OCI-LY1 (cell line): ENCODE data around the gene TEKT2.

Source experiments
- H2AFZ ChIP-seq: fragments of 200-600 bp; sonication (generic), shearing (Covaris generic); 2 replicates; pipeline ENCODE4 v1.6.0; 2014; ENCODE audit warnings: antibody characterized with exemption, mild to moderate bottlenecking, low read length
- H3F3A ChIP-seq: fragments of 200-600 bp; sonication (generic), shearing (Covaris generic); 2 replicates; pipeline ENCODE4 v1.6.0; 2014; ENCODE audit warnings: mild to moderate bottlenecking, antibody characterized with exemption, low read length, moderate library complexity; ENCODE audit not compliant: insufficient read depth
- H3K27ac ChIP-seq: fragments of 200-600 bp; sonication (generic); 2 replicates; pipeline ENCODE4 v1.5.1; 2014; ENCODE audit warnings: low read length, mixed run types, mild to moderate bottlenecking, low read depth; ENCODE audit not compliant: poor library complexity, severe bottlenecking
- H3K27me3 ChIP-seq: fragments of 200-600 bp; sonication (generic); 2 replicates; pipeline ENCODE4 v1.6.0; 2014; ENCODE audit warnings: antibody characterized with exemption, mild to moderate bottlenecking, low read length, moderate library complexity; ENCODE audit not compliant: insufficient read depth
- H3K36me3 ChIP-seq: fragments of 200-600 bp; sonication (generic); 2 replicates; pipeline ENCODE4 v1.6.1; 2014; ENCODE audit warnings: mild to moderate bottlenecking, antibody characterized with exemption, low read length, moderate library complexity, mixed read lengths; ENCODE audit not compliant: insufficient read depth
- H3K4me1 ChIP-seq: fragments of 200-600 bp; sonication (generic); 2 replicates; pipeline ENCODE4 v1.5.1; 2014; ENCODE audit warnings: mild to moderate bottlenecking, low read length, moderate library complexity; ENCODE audit not compliant: insufficient read depth, severe bottlenecking
- H3K4me2 ChIP-seq: fragments of 200-600 bp; sonication (generic), shearing (Covaris generic); 2 replicates; pipeline ENCODE4 v1.6.1; 2014; ENCODE audit warnings: low read length
- H3K4me3 ChIP-seq: fragments of 200-600 bp; sonication (generic); 2 replicates; pipeline ENCODE4 v1.5.1; 2014; ENCODE audit warnings: low read length, low read depth, mild to moderate bottlenecking, mixed read lengths; ENCODE audit not compliant: poor library complexity, severe bottlenecking
- H3K79me2 ChIP-seq: fragments of 200-600 bp; shearing (Covaris generic); 2 replicates; pipeline ENCODE4 v1.6.1; 2016; ENCODE audit warnings: mixed run types, low read length, mixed read lengths; ENCODE audit not compliant: insufficient read depth
- H3K9ac ChIP-seq: fragments of 200-600 bp; sonication (generic), shearing (Covaris generic); 2 replicates; pipeline ENCODE4 v1.6.1; 2014; ENCODE audit warnings: mild to moderate bottlenecking, low read length, mixed read lengths
- H3K9me2 ChIP-seq: fragments of 200-600 bp; sonication (generic), shearing (Covaris generic); 2 replicates; pipeline ENCODE4 v1.6.1; 2014; ENCODE audit warnings: low read depth, mild to moderate bottlenecking, low read length, mixed read lengths
- H3K9me3 ChIP-seq: fragments of 200-600 bp; shearing (Covaris generic); 2 replicates; pipeline ENCODE4 v1.6.1; 2014; ENCODE audit warnings: low read length, mixed read lengths
- H4K20me1 ChIP-seq: fragments of 200-600 bp; sonication (generic), shearing (Covaris generic); 2 replicates; pipeline ENCODE4 v1.6.0; 2016; ENCODE audit warnings: mild to moderate bottlenecking, low read length; ENCODE audit not compliant: insufficient read depth
- EZH2 ChIP-seq: fragments of 200-600 bp; sonication (generic), shearing (Covaris generic); IDR thresholded peaks from 2 replicates; pipeline ENCODE4 v1.8.0; 2017; ENCODE audit warnings: borderline replicate concordance, mixed run types, mild to moderate bottlenecking, antibody characterized with exemption, low read length, moderate library complexity, mixed read lengths
- TF ChIP-seq, protein P1 (sequence below): fragments of 200-600 bp; sonication (generic), shearing (Covaris generic); IDR thresholded peaks from 2 replicates; pipeline ENCODE4 v1.5.1; 2017; ENCODE audit warnings: mild to moderate bottlenecking, antibody characterized with exemption, low read length, moderate library complexity, mixed read lengths

The TEKT2 gene

DNA sequence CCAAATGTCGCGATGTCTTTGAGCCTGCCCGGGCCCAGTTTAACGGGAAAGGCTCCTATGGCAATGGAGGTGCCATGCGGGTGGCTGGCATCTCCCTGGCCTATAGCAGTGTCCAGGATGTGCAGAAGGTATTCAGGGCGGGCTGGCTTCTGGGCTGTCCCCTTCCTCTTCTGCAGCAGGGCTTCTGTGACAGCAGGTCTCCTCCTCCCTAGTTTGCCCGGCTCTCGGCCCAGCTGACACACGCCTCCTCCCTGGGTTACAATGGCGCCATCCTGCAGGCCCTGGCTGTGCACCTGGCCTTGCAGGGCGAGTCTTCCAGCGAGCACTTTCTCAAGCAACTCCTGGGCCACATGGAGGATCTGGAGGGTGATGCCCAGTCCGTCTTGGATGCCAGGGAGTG, 7.8 kb downstream of the TEKT2 start:
- Histone ChIP-seq H3K4me1 (peaks cover 18% of the 10 kb centered on the region), H3K79me2 (no peaks in the 10 kb centered on the region), H3F3A (no peaks in the 10 kb centered on the region), H3K9ac (no peak overlapping the region), H3K27me3 (no peaks in the 10 kb centered on the region), H4K20me1 (no peaks in the 10 kb centered on the region), H3K36me3 (peaks cover 56% of the 10 kb centered on the region), H3K9me3 (no peaks in the 10 kb centered on the region), H3K9me2 (no peaks in the 10 kb centered on the region), H3K4me2 (no peak overlapping the region), H2AFZ (no peak overlapping the region), H3K4me3 (no peak overlapping the region), H3K27ac (no peak overlapping the region)
- TF ChIP-seq, protein P1, sequence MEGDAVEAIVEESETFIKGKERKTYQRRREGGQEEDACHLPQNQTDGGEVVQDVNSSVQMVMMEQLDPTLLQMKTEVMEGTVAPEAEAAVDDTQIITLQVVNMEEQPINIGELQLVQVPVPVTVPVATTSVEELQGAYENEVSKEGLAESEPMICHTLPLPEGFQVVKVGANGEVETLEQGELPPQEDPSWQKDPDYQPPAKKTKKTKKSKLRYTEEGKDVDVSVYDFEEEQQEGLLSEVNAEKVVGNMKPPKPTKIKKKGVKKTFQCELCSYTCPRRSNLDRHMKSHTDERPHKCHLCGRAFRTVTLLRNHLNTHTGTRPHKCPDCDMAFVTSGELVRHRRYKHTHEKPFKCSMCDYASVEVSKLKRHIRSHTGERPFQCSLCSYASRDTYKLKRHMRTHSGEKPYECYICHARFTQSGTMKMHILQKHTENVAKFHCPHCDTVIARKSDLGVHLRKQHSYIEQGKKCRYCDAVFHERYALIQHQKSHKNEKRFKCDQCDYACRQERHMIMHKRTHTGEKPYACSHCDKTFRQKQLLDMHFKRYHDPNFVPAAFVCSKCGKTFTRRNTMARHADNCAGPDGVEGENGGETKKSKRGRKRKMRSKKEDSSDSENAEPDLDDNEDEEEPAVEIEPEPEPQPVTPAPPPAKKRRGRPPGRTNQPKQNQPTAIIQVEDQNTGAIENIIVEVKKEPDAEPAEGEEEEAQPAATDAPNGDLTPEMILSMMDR: no peak
- no peak for TF ChIP-seq EZH2

DNA sequence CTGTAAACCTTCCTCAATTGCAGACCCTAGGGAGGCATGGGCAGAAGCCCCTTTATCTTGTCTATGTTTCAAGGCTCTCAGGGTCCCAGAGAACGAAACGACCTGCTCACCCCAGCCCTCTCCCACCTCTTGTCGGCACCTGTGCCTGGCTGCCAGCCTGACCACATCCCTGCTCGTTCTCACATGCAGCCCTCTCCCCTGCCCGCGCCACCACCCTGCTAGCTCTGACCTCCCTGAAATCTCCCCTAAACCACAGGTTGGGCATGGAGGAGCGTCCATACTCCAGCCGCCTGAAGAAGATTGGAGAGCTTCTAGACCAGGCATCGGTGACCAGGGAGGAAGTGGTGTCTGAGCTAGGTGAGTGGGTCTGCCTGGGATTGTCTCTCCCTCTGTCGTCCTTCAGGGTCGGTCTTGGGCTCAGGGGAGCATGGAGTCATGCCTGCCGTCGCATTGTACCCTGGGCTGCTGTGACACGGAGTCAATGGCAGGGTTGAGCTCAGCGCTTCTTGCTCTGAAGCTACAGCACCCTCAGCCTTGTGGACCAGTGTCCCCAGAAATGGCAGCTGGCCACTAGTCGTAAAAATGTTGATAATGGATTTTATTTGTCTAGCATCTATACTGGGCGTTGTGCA, 8.4 kb downstream of the TEKT2 start:
- no peaks in the 10 kb centered on the region for H3K9me3 ChIP-seq
- no peaks in the 10 kb centered on the region for H4K20me1 ChIP-seq
- H3K9ac ChIP-seq: no peak overlapping the region
- no peak overlapping the region for H3K27ac ChIP-seq
- H3K9me2 ChIP-seq: no peaks in the 10 kb centered on the region
- no peaks in the 10 kb centered on the region for H3K79me2 ChIP-seq
- no peak for TF ChIP-seq EZH2
- TF ChIP-seq, protein P1: no peak
- no peak overlapping the region for H3K4me3 ChIP-seq
- no peak overlapping the region for H2AFZ ChIP-seq
- peaks cover 56% of the 10 kb centered on the region for H3K36me3 ChIP-seq
- H3K4me1 ChIP-seq: peaks cover 18% of the 10 kb centered on the region
- no peaks in the 10 kb centered on the region for H3F3A ChIP-seq
- H3K27me3 ChIP-seq: no peaks in the 10 kb centered on the region
- no peak overlapping the region for H3K4me2 ChIP-seq

DNA sequence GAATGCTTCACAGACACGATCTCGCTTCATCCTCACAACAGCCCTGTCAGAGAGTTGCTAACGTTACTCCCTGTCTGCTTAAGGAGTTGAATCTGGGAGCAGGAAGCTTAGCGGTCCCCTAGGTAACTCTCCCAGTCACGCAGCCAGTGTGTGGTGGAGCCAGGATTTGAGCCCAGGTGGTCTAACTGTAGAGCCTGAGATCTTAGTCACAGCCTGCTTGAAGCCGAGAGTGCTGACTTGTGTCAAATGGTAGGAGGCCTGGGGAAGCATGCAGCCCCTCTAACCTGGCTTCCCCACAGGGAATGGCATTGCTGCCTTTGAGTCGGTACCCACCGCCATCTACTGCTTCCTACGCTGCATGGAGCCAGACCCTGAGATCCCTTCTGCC, 8.9 kb downstream of the TEKT2 start:
- Histone ChIP-seq H3K27me3 (no peaks in the 10 kb centered on the region), H3K9ac (no peak overlapping the region), H2AFZ (no peak overlapping the region), H3K27ac (no peak overlapping the region), H3K9me2 (no peaks in the 10 kb centered on the region), H3K36me3 (peaks cover 56% of the 10 kb centered on the region), H3K9me3 (no peaks in the 10 kb centered on the region), H3F3A (no peaks in the 10 kb centered on the region), H3K4me2 (no peak overlapping the region), H4K20me1 (no peaks in the 10 kb centered on the region), H3K4me1 (peaks cover 18% of the 10 kb centered on the region), H3K79me2 (no peaks in the 10 kb centered on the region), H3K4me3 (no peak overlapping the region)
- TF ChIP-seq EZH2: no peak
- TF ChIP-seq, protein P1: no peak
